Natural killer cell (primary cell): Measurements from ENCODE around the gene SORCS2. TPM values are rescaled to one million over a fixed set of nuclear protein-coding genes. Genes with fewer than 3 reads are reported as not detected.

Source experiments
- ATAC-seq, 3 donors: fragments of 150-1000 bp in 2 of 3; fragments of 200-7000 bp in 1 of 3; cut with Tn5 transposase; 1 replicate in 1 of 3; 2 replicates in 2 of 3; pipeline ENCODE4 v1.10.0; 2021; ENCODE audit warnings: mild to moderate bottlenecking in 2 of 3, moderate library complexity in 2 of 3
- DNase-seq, 2 donors: peaks; one replicate each; pipeline versions ENCODE4 v3.0.0 to v3.0.0-alpha.2; 2013 to 2021; ENCODE audit warnings: mixed read lengths in 1 of 2
- H3K27ac ChIP-seq: one replicate; pipeline ENCODE4 v1.5.1; 2013; ENCODE audit warnings: mild to moderate bottlenecking, low read length
- H3K27me3 ChIP-seq: one replicate; pipeline ENCODE4 v1.6.1; 2013; ENCODE audit warnings: low read length; ENCODE audit not compliant: control insufficient read depth, insufficient read depth
- H3K36me3 ChIP-seq: one replicate; pipeline ENCODE4 v1.6.1; 2013; ENCODE audit warnings: low read length; ENCODE audit not compliant: control insufficient read depth, insufficient read depth
- H3K4me1 ChIP-seq: one replicate; pipeline ENCODE4 v1.6.1; 2013; ENCODE audit warnings: low read length; ENCODE audit not compliant: control insufficient read depth, insufficient read depth
- H3K4me3 ChIP-seq: one replicate; pipeline ENCODE4 v1.5.1; 2013; ENCODE audit warnings: low read length
- H3K9me3 ChIP-seq: one replicate; pipeline ENCODE4 v1.6.1; 2013; ENCODE audit warnings: low read length; ENCODE audit not compliant: control insufficient read depth, insufficient read depth
- H3K27ac Mint-ChIP-seq, 2 donors: one replicate each; pipeline ENCODE4 v1.8.0; 2022; ENCODE audit warnings: mild to moderate bottlenecking in 2 of 2, mixed read lengths in 2 of 2, moderate library complexity in 1 of 2
- H3K27me3 Mint-ChIP-seq, 2 donors: one replicate each; pipeline ENCODE4 v1.8.0; 2022; ENCODE audit warnings: low read depth in 2 of 2, mixed read lengths in 2 of 2
- H3K36me3 Mint-ChIP-seq: one replicate; pipeline ENCODE4 v1.8.0; 2022; ENCODE audit warnings: mixed read lengths
- H3K4me1 Mint-ChIP-seq, 2 donors: one replicate each; pipeline ENCODE4 v1.8.0; 2022; ENCODE audit warnings: mixed read lengths in 2 of 2
- H3K4me3 Mint-ChIP-seq: one replicate; pipeline ENCODE4 v1.8.0; 2022; ENCODE audit warnings: mild to moderate bottlenecking, moderate library complexity, mixed read lengths
- H3K9me3 Mint-ChIP-seq, 2 donors: one replicate each; pipeline ENCODE4 v1.8.0; 2022; ENCODE audit warnings: mixed read lengths in 2 of 2
- CTCF ChIP-seq: fragments of 200-600 bp; IDR thresholded peaks from one replicate; pipeline ENCODE4 v1.8.0; 2022; ENCODE audit warnings: antibody characterized with exemption
- WGBS: methylation state at CpG from one replicate; pipeline ENCODE4 v1.1.7; 2013; ENCODE audit warnings: missing lambda C conversion rate; ENCODE audit not compliant: insufficient coverage; 5-methylcytosine and 5-hydroxymethylcytosine counted together
- intact Hi-C: fragments of 100-400 bp; cut with micrococcal nuclease; formaldehyde crosslinking; loops from one replicate; pipeline ENCODE4 v1.14.2; 2022
- total RNA-seq, 4 donors: library from RNA; stranded (reverse); fragments of 120-200 nt in 1 of 4; gene quantifications; one replicate each; pipeline versions ENCODE4 v1.2.3 to v1.2.4, GENCODE V29; 2013 to 2022

Gene SORCS2
- total RNA-seq, 3 donors from 2014 or later (not counting 1 experiment from before 2014, with no cell fraction given), result 1.2 to 2.5 (median 1.4) TPM

- no peak overlapping the region for H3K27ac ChIP-seq
- H3K27me3 ChIP-seq, result no peaks in the 10 kb centered on the region
- no peak for TF ChIP-seq CTCF
- peaks cover 10% of the 10 kb centered on the region for H3K9me3 ChIP-seq
- Mint-ChIP-seq H3K4me1 (peaks cover 14 to 33% of the 10 kb centered on the region in 2 donors), H3K9me3 (no peaks in the 10 kb centered on the region), H3K27ac (no peak overlapping the region), H3K4me3 (no peak overlapping the region), H3K36me3 (no peaks in the 10 kb centered on the region), H3K27me3 (peaks cover 0 to 5% of the 10 kb centered on the region in 2 donors)
- H3K36me3 ChIP-seq, result no peaks in the 10 kb centered on the region
- 91% methylated on average over 20 of the region's 20 CpGs for WGBS
- DNase-seq (no peak), ATAC-seq (no peak)
- no peak overlapping the region for H3K4me3 ChIP-seq
- peaks cover under 1% of the 10 kb centered on the region for H3K4me1 ChIP-seq
- intact Hi-C loops, result loop anchor here (10.0 kb wide), 1 partner anchor 279 kb away; the partner anchor contains the start of gene PSAPL1
Measured at GRCh38 chr4:7714176-7714575, 521.8 kb downstream of the SORCS2 start.

- Mint-ChIP-seq H3K4me1 (peaks cover 17 to 37% of the 10 kb centered on the region in 2 donors), H3K4me3 (no peak overlapping the region), H3K27ac (no peak overlapping the region), H3K9me3 (no peaks in the 10 kb centered on the region), H3K36me3 (no peaks in the 10 kb centered on the region), H3K27me3 (peaks cover 2 to 8% of the 10 kb centered on the region in 2 donors)
- H3K27me3 ChIP-seq, result peaks cover 5% of the 10 kb centered on the region
- H3K36me3 ChIP-seq, result no peaks in the 10 kb centered on the region
- H3K27ac ChIP-seq, result no peak overlapping the region
- WGBS, result 89% methylated on average over 1 of the region's 1 CpG
- H3K9me3 ChIP-seq, result peaks cover 10% of the 10 kb centered on the region
- H3K4me3 ChIP-seq, result no peak overlapping the region
- intact Hi-C loops, result loop anchor here (10.0 kb wide), 1 partner anchor 280 kb away; the partner anchor contains the start of gene PSAPL1
- DNase-seq, result no peak
- ATAC-seq, result no peak
- peaks cover 6% of the 10 kb centered on the region for H3K4me1 ChIP-seq
- no peak for TF ChIP-seq CTCF
Measured at GRCh38 chr4:7714738-7715137, 522.4 kb downstream of the SORCS2 start.

GRCh38 chr4:7715271-7716009 lies 523.1 kb downstream of the SORCS2 start:
- H3K4me3 ChIP-seq, result no peak overlapping the region
- ATAC-seq, result no peak
- Mint-ChIP-seq H3K27ac (no peak overlapping the region), H3K9me3 (no peaks in the 10 kb centered on the region), H3K27me3 (peaks cover 9 to 14% of the 10 kb centered on the region in 2 donors), H3K36me3 (no peaks in the 10 kb centered on the region), H3K4me3 (no peak overlapping the region), H3K4me1 (peaks cover 20 to 39% of the 10 kb centered on the region in 2 donors)
- H3K27me3 ChIP-seq, result peaks cover 7% of the 10 kb centered on the region
- peaks cover 7% of the 10 kb centered on the region for H3K4me1 ChIP-seq
- no peak for DNase-seq
- WGBS, result 90% methylated on average over 11 of the region's 11 CpGs
- H3K9me3 ChIP-seq, result peaks cover 10% of the 10 kb centered on the region
- intact Hi-C loops, result loop anchor here (10.0 kb wide), 1 partner anchor 281 kb away; the partner anchor contains the start of gene PSAPL1
- no peak for TF ChIP-seq CTCF
- H3K27ac ChIP-seq, result no peak overlapping the region
- H3K36me3 ChIP-seq, result no peaks in the 10 kb centered on the region
